Small intestine (tissue), 7 donors: ENCODE results near the gene DRICH1. TPM values are rescaled to one million over a fixed set of nuclear protein-coding genes. Genes with fewer than 3 reads are reported as not detected.
"Not testable (repeated sequence)": the region's sequence is repeated elsewhere in the genome, so short reads cannot be mapped to it uniquely, and the experiment has no call there.

ENCODE experiments used
- DNase-seq, 2 donors: peaks; one replicate each; pipeline versions ENCODE4 v3.0.0 to v3.0.0-alpha.2; 2013
- FAIRE-seq: peaks from 2 replicates; lab custom pipeline; 2012; peaks lifted over from hg19 to GRCh38; lab: Jason Lieb, UNC
- H3K27ac ChIP-seq, 3 donors: one replicate each; pipeline ENCODE4 v1.5.1; 2013; ENCODE audit warnings: low read length in 2 of 3, mild to moderate bottlenecking in 2 of 3, control low read depth in 1 of 3, inconsistent platforms in 1 of 3, low read depth in 1 of 3, moderate library complexity in 1 of 3
- H3K27me3 ChIP-seq, 3 donors: one replicate each; pipeline ENCODE4 v1.6.1; 2013; ENCODE audit warnings: low read length in 3 of 3, inconsistent platforms in 1 of 3; ENCODE audit not compliant: control insufficient read depth in 3 of 3, insufficient read depth in 3 of 3
- H3K36me3 ChIP-seq, 3 donors: one replicate each; pipeline ENCODE4 v1.6.1; 2013; ENCODE audit warnings: low read length in 3 of 3, inconsistent platforms in 1 of 3, low read depth in 1 of 3, mild to moderate bottlenecking in 1 of 3, moderate library complexity in 1 of 3; ENCODE audit not compliant: control insufficient read depth in 3 of 3, insufficient read depth in 2 of 3
- H3K4me1 ChIP-seq, 3 donors: one replicate each; pipeline ENCODE4 v1.6.1; 2013; ENCODE audit warnings: low read length in 2 of 3, inconsistent platforms in 1 of 3, low read depth in 1 of 3, mild to moderate bottlenecking in 1 of 3, moderate library complexity in 1 of 3; ENCODE audit not compliant: control insufficient read depth in 3 of 3, insufficient read depth in 2 of 3
- H3K4me3 ChIP-seq, 3 donors: one replicate each; pipeline ENCODE4 v1.5.1; 2013; ENCODE audit warnings: low read length in 3 of 3, control low read depth in 1 of 3, inconsistent platforms in 1 of 3, low read depth in 1 of 3, mild to moderate bottlenecking in 1 of 3, moderate library complexity in 1 of 3
- H3K9me3 ChIP-seq, 2 donors: one replicate each; pipeline ENCODE4 v1.6.1; 2013; ENCODE audit warnings: low read depth in 1 of 2, low read length in 1 of 2; ENCODE audit not compliant: control insufficient read depth in 2 of 2, insufficient read depth in 1 of 2
- WGBS, 3 donors: extraction: QIAGEN DNeasy Blood & Tissue Kit; methylation state at CpG; one replicate each; pipeline ENCODE4 v1.1.7; 2013; 5-methylcytosine and 5-hydroxymethylcytosine counted together
- polyA plus RNA-seq, 4 donors: library from polyadenylated mRNA; stranded (reverse) in 3 of 4; unstranded in 1 of 4; fragments of 200-250 nt in 3 of 4; fragments of 120-200 nt in 1 of 4; gene quantifications; one replicate each; pipeline versions ENCODE4 v1.2.1 to v1.2.3, GENCODE V29; 2013
- donor health status: healthy with polysubstance abuse.
- donor health status: control.
- donor health status: control.
- donor health status: Bipolar disorder and iron deficiency.
- donor health status: healthy.

DRICH1 gene
- polyA plus RNA-seq, 4 donors, result 0.30 to 1.8 (median 0.97) TPM

DNA sequence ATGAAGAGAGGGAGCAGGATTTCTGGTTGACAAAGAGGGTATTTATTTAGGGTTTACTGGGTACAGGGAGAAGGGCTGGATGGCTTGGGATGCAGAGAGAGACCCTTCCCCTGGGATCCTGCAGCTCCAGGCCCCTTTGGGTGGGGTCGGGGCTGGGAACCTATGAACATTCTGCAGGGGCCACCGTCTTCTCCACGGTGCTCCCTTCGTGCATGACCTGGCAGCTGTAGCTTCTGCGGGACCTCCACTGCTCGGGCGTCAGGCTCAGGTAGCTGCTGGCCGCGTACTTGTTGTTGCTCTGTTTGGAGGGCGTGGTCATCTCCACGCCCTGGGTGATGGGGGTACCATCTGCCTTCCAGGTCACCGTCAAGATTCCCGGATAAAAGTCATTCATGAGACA, 59.0 kb downstream of the DRICH1 start:
- H3K36me3 ChIP-seq, H3K4me1 ChIP-seq, H3K9me3 ChIP-seq, H3K27me3 ChIP-seq, FAIRE-seq, H3K27ac ChIP-seq, H3K4me3 ChIP-seq, DNase-seq: not testable (repeated sequence)
- 55 to 75% (median 72%) methylated on average over 13 of the region's 13 CpGs for WGBS, 3 donors

- WGBS, 3 donors, result 81 to 92% (median 87%) methylated on average over 4 of the region's 4 CpGs
- H3K27me3 ChIP-seq, result peaks cover 0 to 3% (median 0%) of the 10 kb centered on the region in 3 donors
- H3K4me1 ChIP-seq, result no peaks in the 10 kb centered on the region
- no peak overlapping the region for H3K27ac ChIP-seq
- H3K4me3 ChIP-seq, result no peak overlapping the region
- no peaks in the 10 kb centered on the region for H3K36me3 ChIP-seq
- H3K9me3 ChIP-seq, result no peaks in the 10 kb centered on the region
- no peak for FAIRE-seq
- DNase-seq, result no peak
Observed at GRCh38 chr22:23571486-23571885, 60.6 kb downstream of the DRICH1 start.

- 73 to 80% (median 78%) methylated on average over 8 of the region's 8 CpGs for WGBS, 3 donors
- Histone ChIP-seq H3K27me3 (peaks cover 0 to 7% (median 5%) of the 10 kb centered on the region in 3 donors), H3K4me1 (peaks cover 0 to under 1% (median 0%) of the 10 kb centered on the region in 3 donors), H3K36me3 (no peaks in the 10 kb centered on the region), H3K4me3 (no peak overlapping the region), H3K9me3 (no peaks in the 10 kb centered on the region), H3K27ac (no peak overlapping the region)
- FAIRE-seq, result no peak
- no peak for DNase-seq
Observed at GRCh38 chr22:23570681-23571080, 61.4 kb downstream of the DRICH1 start.

GRCh38 chr22:23569716-23570115, 62.4 kb downstream of the DRICH1 start:
- no peak for FAIRE-seq
- Histone ChIP-seq H3K9me3 (no peaks in the 10 kb centered on the region), H3K27ac (no peak overlapping the region), H3K4me1 (peaks cover 0 to 5% (median 0%) of the 10 kb centered on the region in 3 donors), H3K36me3 (no peaks in the 10 kb centered on the region), H3K4me3 (no peak overlapping the region), H3K27me3 (peaks cover 4 to 10% (median 6%) of the 10 kb centered on the region in 3 donors)
- DNase-seq, result no peak
- 88 to 92% (median 88%) methylated on average over 10 of the region's 10 CpGs for WGBS, 3 donors

DNA sequence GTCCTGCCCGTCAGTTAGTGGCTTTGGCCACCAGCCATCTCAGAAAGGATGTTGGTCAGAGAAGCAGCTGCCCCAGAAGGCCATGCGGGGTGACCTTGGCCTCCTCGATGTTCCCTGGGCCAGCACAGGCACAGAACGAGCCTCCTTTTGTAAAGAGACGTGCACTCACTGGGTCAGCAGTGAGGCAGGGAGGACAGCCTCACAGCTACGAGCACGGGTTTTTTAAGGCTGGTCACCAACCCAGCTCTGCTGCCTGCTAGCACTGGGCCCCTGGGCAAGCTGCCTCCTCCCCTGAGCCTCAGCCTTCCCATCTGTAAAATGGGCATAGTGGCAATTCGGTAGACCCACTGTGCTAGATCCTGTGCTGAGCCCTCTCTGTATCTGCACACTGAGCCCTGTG, 62.8 kb downstream of the DRICH1 start:
- Histone ChIP-seq H3K9me3 (no peaks in the 10 kb centered on the region), H3K4me1 (peaks cover 0 to 5% (median 0%) of the 10 kb centered on the region in 3 donors)
- FAIRE-seq, result no peak

DNA sequence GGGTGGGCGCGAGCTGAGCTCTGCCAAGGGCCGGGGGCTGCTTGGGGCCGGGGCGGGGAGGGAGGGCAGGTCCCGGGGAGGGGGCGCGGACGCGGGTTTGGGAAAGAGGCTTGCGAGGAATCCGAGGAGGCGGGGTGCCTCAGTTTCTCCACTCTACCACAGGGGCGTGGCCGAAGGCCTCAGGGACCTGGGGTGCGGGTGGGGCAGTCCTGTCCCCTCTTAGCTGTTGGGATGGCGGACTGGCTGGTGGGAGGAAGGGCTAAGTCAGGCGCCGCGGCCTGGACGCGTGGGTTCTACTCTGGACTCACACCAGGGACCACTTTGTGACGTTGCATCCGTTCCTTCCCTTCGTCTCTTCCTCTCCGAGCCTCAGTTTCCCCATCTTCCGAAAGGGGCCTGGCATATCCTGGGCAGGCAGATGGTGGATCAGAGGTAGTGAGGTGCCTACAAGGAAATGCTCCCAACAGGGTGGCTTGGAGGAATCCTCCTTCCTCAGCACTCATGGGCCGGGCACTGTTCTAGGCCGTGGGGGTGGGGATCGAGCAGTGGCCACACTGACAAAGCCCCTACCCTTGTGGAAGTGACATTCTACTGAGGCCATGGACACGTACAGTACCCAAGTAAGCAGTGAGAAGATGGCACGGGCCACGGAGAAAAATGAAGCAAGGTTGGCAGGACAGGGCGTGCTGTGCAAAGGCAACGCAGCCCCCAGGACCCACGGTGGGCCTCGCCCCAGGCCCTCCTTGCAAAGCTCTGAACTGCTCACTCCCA, 65.2 kb downstream of the DRICH1 start:
- Histone ChIP-seq H3K27ac (no peak overlapping the region), H3K27me3 (peaks cover 4 to 10% (median 6%) of the 10 kb centered on the region in 3 donors), H3K4me3 (peak overlapping the region in 1 of 3 donors; percentile 35), H3K9me3 (no peaks in the 10 kb centered on the region), H3K4me1 (peaks cover 0 to 5% (median 0%) of the 10 kb centered on the region in 3 donors), H3K36me3 (no peaks in the 10 kb centered on the region)
- no peak for DNase-seq
- WGBS, 3 donors, result 65 to 68% (median 68%) methylated on average over 30 to 37 of the region's 37 CpGs
- FAIRE-seq, result no peak

More for the DNA sequence above, 62.8 kb downstream of the DRICH1 start:
- H3K27ac ChIP-seq, result no peak overlapping the region
- no peak overlapping the region for H3K4me3 ChIP-seq
- WGBS, 3 donors, result 76 to 79% (median 76%) methylated on average over 8 of the region's 8 CpGs
- no peak for DNase-seq
- peaks cover 4 to 10% (median 6%) of the 10 kb centered on the region in 3 donors for H3K27me3 ChIP-seq
- H3K36me3 ChIP-seq, result no peaks in the 10 kb centered on the region

GRCh38 chr22:23565915-23566704, 66.0 kb downstream of the DRICH1 start:
- peaks cover 0 to 5% (median 0%) of the 10 kb centered on the region in 3 donors for H3K4me1 ChIP-seq
- H3K27ac ChIP-seq, result no peak overlapping the region
- H3K27me3 ChIP-seq, result peaks cover 4 to 10% (median 6%) of the 10 kb centered on the region in 3 donors
- H3K9me3 ChIP-seq, result no peaks in the 10 kb centered on the region
- H3K36me3 ChIP-seq, result no peaks in the 10 kb centered on the region
- 0 to 1% (median 1%) methylated on average over 33 to 73 of the region's 73 CpGs for WGBS, 3 donors
- no peak for FAIRE-seq
- peak in 1 of 2 donors; percentile 64 for DNase-seq
- H3K4me3 ChIP-seq, result peak overlapping the region in 2 of 3 donors; percentile 35 to 37

DNA sequence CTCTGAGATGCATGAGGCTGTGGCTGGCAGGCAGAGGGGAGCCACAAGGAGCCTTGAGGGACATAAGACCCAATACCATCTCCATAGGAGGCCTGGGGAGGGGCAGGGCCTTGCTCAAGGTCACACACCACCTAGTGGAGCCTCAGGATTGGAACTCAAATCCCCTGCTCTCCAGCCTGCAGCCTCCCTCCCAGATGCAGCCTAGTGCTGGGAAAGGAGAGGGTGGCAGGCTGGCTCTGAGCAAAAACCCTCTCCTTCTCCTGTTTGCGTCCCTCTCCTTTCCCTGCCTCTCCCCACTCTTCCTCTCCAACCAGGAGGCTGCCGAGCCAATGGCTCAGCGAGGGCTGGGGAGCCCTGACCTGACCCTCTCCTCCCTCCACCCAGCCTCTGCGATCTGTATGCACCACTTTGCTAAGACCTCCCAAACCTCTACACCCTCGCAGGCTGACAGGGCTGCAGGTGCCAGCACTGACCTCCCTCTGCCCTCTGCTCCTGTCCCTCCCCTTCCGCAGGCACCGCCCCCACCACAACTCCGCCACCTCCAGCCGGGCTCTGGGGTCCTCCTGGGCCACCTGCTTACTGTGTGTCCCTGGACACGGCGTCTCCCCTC, 66.7 kb downstream of the DRICH1 start:
- 1 to 11% (median 11%) methylated on average over 10 to 11 of the region's 11 CpGs for WGBS, 3 donors
- H3K9me3 ChIP-seq, result no peaks in the 10 kb centered on the region
- no peak overlapping the region for H3K27ac ChIP-seq
- no peaks in the 10 kb centered on the region for H3K36me3 ChIP-seq
- H3K4me3 ChIP-seq, result peak overlapping the region in 2 of 3 donors; percentile 35 to 37
- peaks cover 0 to 5% (median 0%) of the 10 kb centered on the region in 3 donors for H3K4me1 ChIP-seq
- no peak for FAIRE-seq
- peak in 1 of 2 donors; percentile 36 for DNase-seq
- H3K27me3 ChIP-seq, result peaks cover 4 to 10% (median 6%) of the 10 kb centered on the region in 3 donors
